Adipose tissue (tissue), 3 donors: ENCODE results near the gene SNX14. TPM values are rescaled to one million over a fixed set of nuclear protein-coding genes. Genes with fewer than 3 reads are reported as not detected.
"Not testable (repeated sequence)": the region's sequence is repeated elsewhere in the genome, so short reads cannot be mapped to it uniquely, and the experiment has no call there.

Source experiments
- H3K27ac ChIP-seq: one replicate; pipeline ENCODE4 v1.5.1; 2013; ENCODE audit warnings: low read depth, low read length
- WGBS, 3 donors: extraction: QIAGEN DNeasy Blood & Tissue Kit; methylation state at CpG; one replicate each; pipeline ENCODE4 v1.1.7; 2013; 5-methylcytosine and 5-hydroxymethylcytosine counted together
- polyA plus RNA-seq, 3 donors: library from polyadenylated mRNA; stranded (reverse); fragments of 200-250 nt; gene quantifications; one replicate each; pipeline ENCODE4 v1.2.3, GENCODE V29; 2013
- donor health status: healthy with polysubstance abuse.
- donor health status: Bipolar disorder and iron deficiency.
- donor health status: healthy.

SNX14 gene
- polyA plus RNA-seq, 3 donors: 33.0 to 48.6 (median 33.3) TPM

GRCh38 chr6:85600713-85601313 lies 7.2 kb upstream of the SNX14 start:
- WGBS, 3 donors: 86 to 91% (median 90%) methylated on average over 11 of the region's 11 CpGs

GRCh38 chr6:85594197-85594930 lies 706 bp upstream of the SNX14 start:
- peak overlapping the region; percentile 95 for H3K27ac ChIP-seq
- 1% methylated on average over 35 of the region's 35 CpGs for WGBS, 3 donors

More at GRCh38 chr6:85600713-85601313, 7.2 kb upstream of the SNX14 start:
- H3K27ac ChIP-seq: no peak overlapping the region

GRCh38 chr6:85592033-85592432 lies 1.6 kb downstream of the SNX14 start:
- WGBS, 3 donors: 66 to 94% (median 81%) methylated on average over 1 of the region's 1 CpG

GRCh38 chr6:85591207-85591606 lies 2.5 kb downstream of the SNX14 start:
- H3K27ac ChIP-seq: no peak overlapping the region
- WGBS, 3 donors: 71 to 96% (median 94%) methylated on average over 1 of the region's 1 CpG

More at GRCh38 chr6:85592033-85592432, 1.6 kb downstream of the SNX14 start:
- no peak overlapping the region for H3K27ac ChIP-seq

- 64 to 94% (median 75%) methylated on average over 3 of the region's 3 CpGs for WGBS, 3 donors
Measured at GRCh38 chr6:85585741-85586140, 7.9 kb downstream of the SNX14 start.

GRCh38 chr6:85582832-85583231 lies 10.8 kb downstream of the SNX14 start:
- 94 to 96% (median 96%) methylated on average over 4 of the region's 4 CpGs for WGBS, 3 donors
- H3K27ac ChIP-seq: not testable (repeated sequence)

More at GRCh38 chr6:85585741-85586140, 7.9 kb downstream of the SNX14 start:
- no peak overlapping the region for H3K27ac ChIP-seq

GRCh38 chr6:85581572-85581971 lies 12.1 kb downstream of the SNX14 start:
- no peak overlapping the region for H3K27ac ChIP-seq

GRCh38 chr6:85580878-85581267 lies 12.8 kb downstream of the SNX14 start:
- WGBS, 3 donors: 76 to 93% (median 89%) methylated on average over 1 of the region's 1 CpG
- no peak overlapping the region for H3K27ac ChIP-seq

- no peak overlapping the region for H3K27ac ChIP-seq
- 77 to 87% (median 86%) methylated on average over 5 of the region's 5 CpGs for WGBS, 3 donors
Measured at GRCh38 chr6:85580118-85580877, 13.4 kb downstream of the SNX14 start.

- 77 to 91% (median 84%) methylated on average over 4 of the region's 4 CpGs for WGBS, 3 donors
- H3K27ac ChIP-seq: no peak overlapping the region
Measured at GRCh38 chr6:85579581-85579980, 14.1 kb downstream of the SNX14 start.

GRCh38 chr6:85576476-85576875 lies 17.2 kb downstream of the SNX14 start:
- H3K27ac ChIP-seq: no peak overlapping the region
- 51 to 88% (median 63%) methylated on average over 2 of the region's 2 CpGs for WGBS, 3 donors

- H3K27ac ChIP-seq: no peak overlapping the region
Measured at GRCh38 chr6:85574932-85575598, 18.6 kb downstream of the SNX14 start.

- no peak overlapping the region for H3K27ac ChIP-seq
Measured at GRCh38 chr6:85569323-85569722, 24.3 kb downstream of the SNX14 start.

GRCh38 chr6:85568411-85568810 lies 25.2 kb downstream of the SNX14 start:
- 76 to 89% (median 80%) methylated on average over 6 of the region's 6 CpGs for WGBS, 3 donors
- no peak overlapping the region for H3K27ac ChIP-seq

GRCh38 chr6:85565736-85566135 lies 27.9 kb downstream of the SNX14 start:
- WGBS, 3 donors: 17 to 26% (median 24%) methylated on average over 1 of the region's 1 CpG
- no peak overlapping the region for H3K27ac ChIP-seq

- not testable (repeated sequence) for H3K27ac ChIP-seq
- WGBS, 3 donors: 98 to 100% (median 98%) methylated on average over 1 of the region's 2 CpGs
Measured at GRCh38 chr6:85564223-85564622, 29.4 kb downstream of the SNX14 start.

- 90 to 94% (median 92%) methylated on average over 3 of the region's 3 CpGs for WGBS, 3 donors
- H3K27ac ChIP-seq: no peak overlapping the region
Measured at GRCh38 chr6:85561750-85562357, 31.8 kb downstream of the SNX14 start.

GRCh38 chr6:85556992-85557668 lies 36.5 kb downstream of the SNX14 start:
- 93 to 95% (median 94%) methylated on average over 3 of the region's 3 CpGs for WGBS, 3 donors
- H3K27ac ChIP-seq: no peak overlapping the region
